Measurements from ENCODE around the gene SMG6. TPM values are rescaled to one million over a fixed set of nuclear protein-coding genes. Genes with fewer than 3 reads are reported as not detected.

SMG6 gene
- total and polyA plus RNA-seq, 2 of the 4 experiments (the other 2 are of a cell fraction) = 16.3 to 30.3 TPM

DNA sequence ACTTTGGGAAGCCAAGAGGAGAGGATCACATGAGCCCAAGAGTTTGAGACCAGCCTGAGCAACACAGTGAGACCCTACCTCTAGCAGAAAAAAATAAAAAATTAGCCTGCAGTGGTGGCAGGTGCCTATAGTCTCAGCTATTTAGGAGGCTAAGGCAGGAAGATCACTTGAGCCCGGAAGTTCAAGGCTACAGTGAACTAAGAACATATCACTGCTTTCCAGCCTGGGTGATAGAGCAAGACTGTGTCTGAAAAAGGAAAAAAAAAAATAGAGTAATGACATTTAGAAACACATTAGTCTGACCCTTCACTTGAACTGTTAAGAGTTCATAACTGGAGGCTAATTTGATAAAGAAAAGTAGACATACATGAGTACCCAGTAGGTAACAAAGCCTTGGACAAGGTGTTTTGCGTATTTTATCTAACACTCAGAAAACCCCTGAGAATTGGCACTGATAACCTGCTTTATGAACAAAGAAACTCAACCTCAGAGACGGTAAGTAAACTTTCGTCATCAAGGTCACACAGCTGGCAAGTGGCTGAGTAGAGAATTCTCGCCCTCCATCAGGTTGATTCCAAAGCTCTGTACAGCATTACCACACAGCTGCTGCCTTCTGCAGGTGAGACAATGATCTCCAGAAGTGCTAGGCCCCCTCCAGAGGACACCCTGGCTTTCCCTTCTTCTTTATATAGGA, 101.1 kb downstream of the SMG6 start:
- peaks cover 4% of the 10 kb centered on the region; the same call in 1 of the 2 replicates for H3K9me1 ChIP-seq (ENCODE audit: insufficient read depth, low read length)
- no peak overlapping the region for H2AFZ ChIP-seq (replicated peaks; ENCODE audit: low read length, poor library complexity)
- no peak overlapping the region for H3K4me2 ChIP-seq (ENCODE audit: low read depth, low read length)
- no peak overlapping the region for H3K23ac ChIP-seq (ENCODE audit: low read depth, low read length)
- in situ Hi-C loops (cut with MboI; ENCODE audit: low sequenced_read_pairs) (no loop called here), dilution Hi-C loops (cut with HindIII; ENCODE audit: low sequenced_read_pairs, unreplicated experiment) (no loop called here), intact Hi-C loops (cut with micrococcal nuclease) (no loop called here)
- H3K56ac ChIP-seq (ENCODE audit: extremely low read depth, insufficient read depth, low read length) = no peak overlapping the region
- peaks cover 7% of the 10 kb centered on the region for H3K36me3 ChIP-seq (ENCODE audit: control insufficient read depth, insufficient read depth, low read length)
- no peak overlapping the region for H3K18ac ChIP-seq (ENCODE audit: low read depth, low read length)
- WGBS, 2 experiments (ENCODE audit: extremely low coverage in 2 of 2, insufficient read length in 1 of 2) = 100% methylated on average over 1 of the region's 5 CpGs; no CpG with 5 or more reads in 1 of the 2 experiments
- DNase-seq (no peak), ATAC-seq (ENCODE audit: low read depth) (no peak)
- H3K4me3 ChIP-seq (ENCODE audit: insufficient read depth, low read depth, low read length) = no peak overlapping the region
- TF ChIP-seq MAFK (IDR thresholded peaks at IDR 0.05; ENCODE audit: low read depth, low read length) (no peak), POLR2A (IDR thresholded peaks at IDR 0.05; ENCODE audit: low read depth, low read length) (no peak), SMC3 (IDR thresholded peaks at IDR 0.05; ENCODE audit: low read depth, low read length) (no peak), FOS (IDR thresholded peaks at IDR 0.05; ENCODE audit: low read depth, low read length) (no peak), RAD21 (IDR thresholded peaks at IDR 0.05; ENCODE audit: low read length) (no peak), ELK1 (IDR thresholded peaks at IDR 0.05; ENCODE audit: borderline replicate concordance, low read depth, low read length) (no peak), RCOR1 (IDR thresholded peaks at IDR 0.05; ENCODE audit: insufficient replicate concordance, low read length) (no peak), MXI1 (IDR thresholded peaks at IDR 0.05; ENCODE audit: borderline replicate concordance, low read depth, low read length) (no peak), CEBPB (IDR thresholded peaks at IDR 0.05; ENCODE audit: low read depth, low read length) (no peak), RFX5 (IDR thresholded peaks at IDR 0.05; ENCODE audit: low read depth, low read length) (no peak), MAZ (IDR thresholded peaks at IDR 0.05; ENCODE audit: borderline replicate concordance, low read depth, low read length) (no peak), BHLHE40 (IDR thresholded peaks at IDR 0.05; ENCODE audit: low read depth, low read length) (no peak), NFE2L2 (IDR thresholded peaks at IDR 0.05; ENCODE audit: low read depth, low read length) (no peak), CHD1 (IDR thresholded peaks at IDR 0.05; ENCODE audit: low read depth, low read length) (no peak)
- TF ChIP-seq, protein P1, sequence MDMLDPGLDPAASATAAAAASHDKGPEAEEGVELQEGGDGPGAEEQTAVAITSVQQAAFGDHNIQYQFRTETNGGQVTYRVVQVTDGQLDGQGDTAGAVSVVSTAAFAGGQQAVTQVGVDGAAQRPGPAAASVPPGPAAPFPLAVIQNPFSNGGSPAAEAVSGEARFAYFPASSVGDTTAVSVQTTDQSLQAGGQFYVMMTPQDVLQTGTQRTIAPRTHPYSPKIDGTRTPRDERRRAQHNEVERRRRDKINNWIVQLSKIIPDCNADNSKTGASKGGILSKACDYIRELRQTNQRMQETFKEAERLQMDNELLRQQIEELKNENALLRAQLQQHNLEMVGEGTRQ (IDR thresholded peaks at IDR 0.05; ENCODE audit: low read depth, low read length) = no peak
- TF ChIP-seq, protein P2, sequence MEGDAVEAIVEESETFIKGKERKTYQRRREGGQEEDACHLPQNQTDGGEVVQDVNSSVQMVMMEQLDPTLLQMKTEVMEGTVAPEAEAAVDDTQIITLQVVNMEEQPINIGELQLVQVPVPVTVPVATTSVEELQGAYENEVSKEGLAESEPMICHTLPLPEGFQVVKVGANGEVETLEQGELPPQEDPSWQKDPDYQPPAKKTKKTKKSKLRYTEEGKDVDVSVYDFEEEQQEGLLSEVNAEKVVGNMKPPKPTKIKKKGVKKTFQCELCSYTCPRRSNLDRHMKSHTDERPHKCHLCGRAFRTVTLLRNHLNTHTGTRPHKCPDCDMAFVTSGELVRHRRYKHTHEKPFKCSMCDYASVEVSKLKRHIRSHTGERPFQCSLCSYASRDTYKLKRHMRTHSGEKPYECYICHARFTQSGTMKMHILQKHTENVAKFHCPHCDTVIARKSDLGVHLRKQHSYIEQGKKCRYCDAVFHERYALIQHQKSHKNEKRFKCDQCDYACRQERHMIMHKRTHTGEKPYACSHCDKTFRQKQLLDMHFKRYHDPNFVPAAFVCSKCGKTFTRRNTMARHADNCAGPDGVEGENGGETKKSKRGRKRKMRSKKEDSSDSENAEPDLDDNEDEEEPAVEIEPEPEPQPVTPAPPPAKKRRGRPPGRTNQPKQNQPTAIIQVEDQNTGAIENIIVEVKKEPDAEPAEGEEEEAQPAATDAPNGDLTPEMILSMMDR (conservative IDR thresholded peaks at IDR 0.05; ENCODE audit: low read depth, low read length) = no peak
- no peak overlapping the region for H2BK5ac ChIP-seq (ENCODE audit: low read depth, low read length, poor library complexity, severe bottlenecking)
- H2AK9ac ChIP-seq (replicated peaks; ENCODE audit: low read depth, low read length, poor library complexity) = no peak overlapping the region
- H3K14ac ChIP-seq (replicated peaks; ENCODE audit: low read depth, low read length) = no peak overlapping the region
- H4K8ac ChIP-seq (ENCODE audit: low read depth in 2 of 2, low read length in 2 of 2) = no peak overlapping the region
- no peak overlapping the region for H3K27ac ChIP-seq (ENCODE audit: insufficient read depth, low read length)
- H4K20me1 ChIP-seq (ENCODE audit: insufficient read depth, low read length) = no peaks in the 10 kb centered on the region
- no peak overlapping the region for H2BK20ac ChIP-seq (ENCODE audit: low read depth, low read length)
- no peak overlapping the region for H2BK120ac ChIP-seq (ENCODE audit: low read depth, low read length)
- no peak overlapping the region for H4K91ac ChIP-seq (ENCODE audit: insufficient read depth, low read depth, low read length)
- H3K4ac ChIP-seq (ENCODE audit: low read depth, low read length) = no peak overlapping the region
- H4K5ac ChIP-seq (ENCODE audit: low read depth, low read length) = no peak overlapping the region
- no peak overlapping the region for H2AK5ac ChIP-seq (ENCODE audit: low read depth, low read length)
- no peaks in the 10 kb centered on the region for H3K27me3 ChIP-seq (ENCODE audit: control insufficient read depth, insufficient read depth, low read length)
- no peak overlapping the region for H3K9ac ChIP-seq (ENCODE audit: low read depth, low read length)
- ChIA-PET CTCF (no interaction called here), POLR2A (ENCODE audit: unreplicated experiment) (no interaction called here)
- H3K4me1 ChIP-seq (ENCODE audit: control insufficient read depth, insufficient read depth, low read length) = peaks cover 6% of the 10 kb centered on the region; the same call in 1 of the 2 replicates
- BruUV-seq (replicated peaks) = no TSS peak
- no peak overlapping the region for H2BK15ac ChIP-seq (ENCODE audit: low read depth, low read length)
- no peaks in the 10 kb centered on the region for H3K9me3 ChIP-seq (ENCODE audit: control insufficient read depth, insufficient read depth, low read length)
- peaks cover 29 to 63% of the 10 kb centered on the region in 2 experiments for H3K79me1 ChIP-seq (ENCODE audit: low read depth in 1 of 2, low read length in 2 of 2)
